ENCODE data around the gene PRPSAP1. TPM values are rescaled to one million over a fixed set of nuclear protein-coding genes. Genes with fewer than 3 reads are reported as not detected.

PRPSAP1 gene
- total RNA-seq, 2 experiments from 2014 or later: 53.3 to 111 TPM

- CTCF ChIA-PET (ENCODE audit: unreplicated experiment): interaction anchor here (0.8 kb wide), 1 partner anchor 97 kb away, joined by 3 read pairs; no protein-coding TSS in a partner anchor
- no peak for DNase-seq (ENCODE audit: low spot score)
- Histone ChIP-seq H2AFZ (ENCODE audit: low read length) (no peak overlapping the region), H3K9me3 (ENCODE audit: low read length) (no peaks in the 10 kb centered on the region), H3K79me2 (ENCODE audit: insufficient read depth, low read depth, low read length) (no peaks in the 10 kb centered on the region), H3K4me1 (ENCODE audit: insufficient read depth, low read length, poor library complexity, severe bottlenecking) (peaks cover 36% of the 10 kb centered on the region), H3K36me3 (ENCODE audit: insufficient read depth, low read length) (no peaks in the 10 kb centered on the region; the same call in 1 of the 2 replicates), H4K20me1 (ENCODE audit: insufficient read depth, low read length) (no peaks in the 10 kb centered on the region), H3K9me2 (ENCODE audit: insufficient read depth, low read length) (no peaks in the 10 kb centered on the region), H3K4me2 (ENCODE audit: low read length) (no peak overlapping the region), H3K27ac (ENCODE audit: low read depth, low read length, poor library complexity, severe bottlenecking) (no peak overlapping the region), H3K4me3 (ENCODE audit: low read depth, low read length, poor library complexity, severe bottlenecking) (no peak overlapping the region)
- TF ChIP-seq EZH2phosphoT487 (IDR thresholded peaks at IDR 0.05; ENCODE audit: borderline replicate concordance, low read depth, low read length): no peak
- TF ChIP-seq, protein P1, sequence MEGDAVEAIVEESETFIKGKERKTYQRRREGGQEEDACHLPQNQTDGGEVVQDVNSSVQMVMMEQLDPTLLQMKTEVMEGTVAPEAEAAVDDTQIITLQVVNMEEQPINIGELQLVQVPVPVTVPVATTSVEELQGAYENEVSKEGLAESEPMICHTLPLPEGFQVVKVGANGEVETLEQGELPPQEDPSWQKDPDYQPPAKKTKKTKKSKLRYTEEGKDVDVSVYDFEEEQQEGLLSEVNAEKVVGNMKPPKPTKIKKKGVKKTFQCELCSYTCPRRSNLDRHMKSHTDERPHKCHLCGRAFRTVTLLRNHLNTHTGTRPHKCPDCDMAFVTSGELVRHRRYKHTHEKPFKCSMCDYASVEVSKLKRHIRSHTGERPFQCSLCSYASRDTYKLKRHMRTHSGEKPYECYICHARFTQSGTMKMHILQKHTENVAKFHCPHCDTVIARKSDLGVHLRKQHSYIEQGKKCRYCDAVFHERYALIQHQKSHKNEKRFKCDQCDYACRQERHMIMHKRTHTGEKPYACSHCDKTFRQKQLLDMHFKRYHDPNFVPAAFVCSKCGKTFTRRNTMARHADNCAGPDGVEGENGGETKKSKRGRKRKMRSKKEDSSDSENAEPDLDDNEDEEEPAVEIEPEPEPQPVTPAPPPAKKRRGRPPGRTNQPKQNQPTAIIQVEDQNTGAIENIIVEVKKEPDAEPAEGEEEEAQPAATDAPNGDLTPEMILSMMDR (conservative IDR thresholded peaks at IDR 0.05; ENCODE audit: low read length): no peak
- POLR2A ChIA-PET: no interaction called here
- BruUV-seq (replicated peaks): no TSS peak
- intact Hi-C loops (cut with micrococcal nuclease; ENCODE audit: unreplicated experiment): loop anchor here (5.0 kb wide), 1 partner anchor 264 kb away; no protein-coding TSS in a partner anchor
These were observed 77.0 kb downstream of the PRPSAP1 start for GRCh38 chr17:76276461-76277299.

DNA sequence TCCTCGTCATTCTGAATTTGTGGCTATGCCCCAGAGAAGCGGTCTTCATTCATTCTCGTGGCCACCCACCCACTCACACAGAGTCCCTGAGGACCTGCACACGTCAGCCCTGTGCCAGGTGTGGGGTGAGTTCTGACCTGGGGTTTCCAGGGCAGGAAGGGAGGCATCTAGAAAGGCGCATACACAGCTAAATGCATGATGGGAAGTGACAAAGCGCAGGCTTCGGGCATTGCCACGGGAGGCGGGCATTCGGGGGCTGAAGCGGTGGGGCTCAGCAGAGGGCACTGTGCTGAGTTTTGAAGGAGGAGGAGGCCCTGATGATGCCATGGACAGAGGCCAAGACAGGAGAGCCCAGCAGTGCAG is 77.7 kb downstream of the PRPSAP1 start:
- no TSS peak for BruUV-seq (replicated peaks)
- H3K36me3 ChIP-seq (ENCODE audit: insufficient read depth, low read length): no peaks in the 10 kb centered on the region; the same call in 1 of the 2 replicates
- H3K4me3 ChIP-seq (ENCODE audit: low read depth, low read length, poor library complexity, severe bottlenecking): no peak overlapping the region
- ChIA-PET POLR2A (interaction anchor here (7.6 kb wide), 1 partner anchor 14 kb away, joined by 72 read pairs; the partner anchor contains the start of gene UBALD2), CTCF (ENCODE audit: unreplicated experiment) (interaction anchor here (0.6 to 0.8 kb wide), 2 partner anchors 94 to 96 kb away, joined by 3 read pairs; no protein-coding TSS in a partner anchor)
- intact Hi-C loops (cut with micrococcal nuclease; ENCODE audit: unreplicated experiment): loop anchor here (5.0 kb wide), 1 partner anchor 264 kb away; no protein-coding TSS in a partner anchor
- no peaks in the 10 kb centered on the region for H3K79me2 ChIP-seq (ENCODE audit: insufficient read depth, low read depth, low read length)
- no peaks in the 10 kb centered on the region for H4K20me1 ChIP-seq (ENCODE audit: insufficient read depth, low read length)
- peaks cover 43% of the 10 kb centered on the region for H3K4me1 ChIP-seq (ENCODE audit: insufficient read depth, low read length, poor library complexity, severe bottlenecking)
- H3K27ac ChIP-seq (ENCODE audit: low read depth, low read length, poor library complexity, severe bottlenecking): no peak overlapping the region
- no peaks in the 10 kb centered on the region for H3K9me3 ChIP-seq (ENCODE audit: low read length)
- no peak overlapping the region for H2AFZ ChIP-seq (ENCODE audit: low read length)
- TF ChIP-seq, protein P1 (conservative IDR thresholded peaks at IDR 0.05; ENCODE audit: low read length): peak; percentile 35; the same call in 1 of the 2 replicates
- no peak for TF ChIP-seq EZH2phosphoT487 (IDR thresholded peaks at IDR 0.05; ENCODE audit: borderline replicate concordance, low read depth, low read length)
- DNase-seq (ENCODE audit: low spot score): no peak
- H3K4me2 ChIP-seq (ENCODE audit: low read length): no peak overlapping the region
- H3K9me2 ChIP-seq (ENCODE audit: insufficient read depth, low read length): no peaks in the 10 kb centered on the region
